Effector CD8-positive, alpha-beta T cell (primary cell): ENCODE results near the gene MBTPS2.
"Not testable (repeated sequence)": the region's sequence is repeated elsewhere in the genome, so short reads cannot be mapped to it uniquely, and the experiment has no call there.

ENCODE experiments used
- DNase-seq: peaks from one replicate; lab custom pipeline; 2025; lab: John Stamatoyannopoulos, UW

MBTPS2 gene

DNA sequence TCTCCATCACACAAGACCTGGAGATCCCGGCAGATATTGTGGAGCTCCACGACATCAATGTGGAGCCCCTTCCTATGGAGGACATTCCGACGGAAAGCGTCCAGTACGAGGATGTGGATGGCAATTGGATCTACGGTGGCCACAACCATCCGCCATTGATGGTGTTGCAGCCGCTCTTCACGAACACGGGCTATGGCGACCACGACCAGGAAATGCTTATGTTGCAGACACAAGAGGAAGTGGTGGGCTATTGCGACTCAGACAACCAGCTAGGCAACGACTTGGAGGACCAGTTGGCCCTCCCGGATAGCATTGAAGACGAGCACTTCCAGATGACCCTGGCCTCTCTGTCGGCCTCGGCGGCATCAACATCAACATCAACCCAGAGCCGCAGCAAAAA, 17.1 kb downstream of the MBTPS2 start:
- no peak for DNase-seq

DNA sequence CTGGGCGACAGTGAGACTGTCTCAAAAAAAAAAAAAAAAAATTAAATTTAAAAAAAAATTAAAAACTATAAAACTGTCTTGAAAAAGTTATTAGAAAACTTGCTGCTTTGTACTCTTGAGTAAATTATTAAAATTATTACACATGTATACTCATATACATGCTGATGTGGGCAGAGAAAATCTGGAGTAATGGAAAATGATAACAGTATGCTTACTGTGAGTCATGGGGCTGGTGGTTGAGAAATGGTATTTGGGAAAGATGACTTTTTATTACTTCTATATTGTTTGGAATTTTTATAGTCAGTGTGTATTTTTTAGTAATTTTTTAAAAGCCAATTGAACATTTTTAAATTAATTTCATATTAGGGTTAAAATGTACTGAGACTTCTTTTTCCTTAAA, 23.8 kb downstream of the MBTPS2 start:
- no peak for DNase-seq

DNA sequence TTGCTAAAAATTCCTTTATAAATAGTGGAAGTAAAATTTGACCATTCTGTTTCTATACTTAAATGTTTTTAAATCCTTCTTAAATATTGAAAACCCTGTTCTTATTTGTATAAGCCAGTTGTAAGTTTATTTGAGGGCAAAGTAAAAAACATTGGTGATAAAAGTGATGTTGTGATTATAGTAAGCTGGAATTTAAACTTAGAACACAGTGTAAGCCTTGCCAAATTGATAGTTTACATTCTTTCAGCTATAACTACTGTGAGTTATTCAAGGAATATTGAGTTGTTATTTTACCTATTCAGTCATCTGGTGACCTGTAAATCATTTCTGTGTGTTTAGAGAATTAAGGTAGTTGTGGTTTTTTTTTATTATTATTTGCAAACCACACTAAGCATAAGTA, 26.0 kb downstream of the MBTPS2 start:
- no peak for DNase-seq

DNA sequence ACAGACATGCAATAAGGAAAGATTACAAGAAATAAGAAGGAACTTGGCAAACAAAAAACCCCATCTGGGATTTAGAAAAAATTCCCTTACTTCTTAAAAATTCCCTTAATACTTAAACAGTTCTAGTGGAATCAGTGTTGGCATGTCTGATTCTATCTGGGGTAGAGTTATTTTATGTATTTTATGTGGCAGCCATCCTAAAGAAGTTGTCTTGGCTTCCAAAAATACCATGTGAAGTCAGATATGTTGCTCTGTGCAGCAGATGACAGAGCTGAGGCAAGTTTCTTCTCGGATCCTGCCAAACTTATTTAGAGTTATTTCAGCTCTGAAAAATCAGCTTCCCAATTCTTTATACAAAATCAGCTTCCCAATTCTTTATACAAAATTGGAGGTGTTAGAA, 31.1 kb downstream of the MBTPS2 start:
- no peak for DNase-seq

DNA sequence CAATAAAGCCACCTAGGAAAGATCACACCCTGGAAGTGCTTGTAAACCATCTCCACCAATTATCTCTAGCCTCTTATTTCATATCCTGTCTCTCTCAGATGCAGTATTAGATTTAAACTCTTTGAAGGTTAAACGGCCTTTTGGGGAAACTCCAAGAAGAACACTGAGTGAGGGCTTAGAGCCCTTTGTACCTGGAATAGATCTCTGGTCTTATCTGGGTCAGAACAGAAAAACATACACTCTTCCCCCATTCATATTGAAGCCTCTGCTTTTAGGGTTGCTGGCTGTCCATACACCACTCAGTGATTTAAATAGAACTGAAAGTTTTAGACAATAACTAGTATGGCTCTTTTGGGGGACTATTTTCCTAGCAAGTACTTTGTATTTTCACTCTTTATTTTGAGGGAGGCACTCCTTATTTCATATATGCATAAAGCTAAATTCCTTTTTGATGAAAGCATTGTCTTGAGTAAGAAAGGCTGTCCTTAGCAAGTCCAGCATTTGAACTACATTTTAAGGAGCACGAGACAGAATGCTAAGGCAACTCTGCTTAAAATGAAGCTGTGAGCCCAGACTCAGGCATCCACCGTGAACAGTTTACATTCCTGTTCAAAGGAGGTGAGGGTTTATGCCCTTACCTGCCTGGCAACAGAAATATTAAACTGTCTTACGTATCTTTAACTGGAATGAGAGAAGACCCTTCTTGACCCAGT, 33.8 kb downstream of the MBTPS2 start:
- DNase-seq: no peak

DNA sequence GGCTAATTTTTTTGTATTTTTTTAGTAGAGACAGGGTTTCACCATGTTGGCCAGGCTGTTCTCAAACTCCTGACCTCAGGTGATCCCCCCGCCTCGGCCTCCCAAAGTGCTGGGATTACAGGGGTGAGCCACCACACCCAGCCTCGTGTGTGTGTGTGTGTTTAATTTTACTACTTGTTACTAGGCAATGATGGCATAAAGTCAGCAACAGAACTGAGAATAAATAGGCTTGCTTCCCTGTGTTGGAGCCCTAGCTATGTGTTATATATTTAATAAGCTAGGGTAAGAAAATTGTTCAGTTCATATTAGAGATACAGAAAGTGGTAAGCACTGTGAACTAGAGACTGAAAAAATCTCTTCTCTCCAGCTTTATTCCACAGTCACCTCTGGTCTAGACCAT, 34.8 kb downstream of the MBTPS2 start:
- DNase-seq: not testable (repeated sequence)

DNA sequence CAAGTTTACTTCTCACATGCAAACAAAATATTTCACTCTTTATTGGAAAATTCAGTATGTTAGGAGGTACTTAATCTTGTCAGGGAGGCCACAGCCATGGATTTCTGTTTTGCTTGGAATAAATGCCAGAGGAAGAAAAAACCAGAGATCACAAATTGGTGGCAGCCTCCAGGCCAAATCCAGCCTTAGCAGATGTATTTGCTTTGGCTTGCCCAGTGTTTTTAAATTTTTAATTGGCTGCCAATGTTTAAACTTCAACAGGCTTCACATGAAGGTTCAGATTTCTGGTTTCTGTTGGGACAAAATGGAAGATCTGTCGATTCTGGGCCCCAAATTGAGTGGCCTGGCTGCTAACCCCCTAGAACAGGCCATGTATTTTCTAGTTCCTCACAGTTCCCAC, 35.6 kb downstream of the MBTPS2 start:
- DNase-seq: no peak

DNA sequence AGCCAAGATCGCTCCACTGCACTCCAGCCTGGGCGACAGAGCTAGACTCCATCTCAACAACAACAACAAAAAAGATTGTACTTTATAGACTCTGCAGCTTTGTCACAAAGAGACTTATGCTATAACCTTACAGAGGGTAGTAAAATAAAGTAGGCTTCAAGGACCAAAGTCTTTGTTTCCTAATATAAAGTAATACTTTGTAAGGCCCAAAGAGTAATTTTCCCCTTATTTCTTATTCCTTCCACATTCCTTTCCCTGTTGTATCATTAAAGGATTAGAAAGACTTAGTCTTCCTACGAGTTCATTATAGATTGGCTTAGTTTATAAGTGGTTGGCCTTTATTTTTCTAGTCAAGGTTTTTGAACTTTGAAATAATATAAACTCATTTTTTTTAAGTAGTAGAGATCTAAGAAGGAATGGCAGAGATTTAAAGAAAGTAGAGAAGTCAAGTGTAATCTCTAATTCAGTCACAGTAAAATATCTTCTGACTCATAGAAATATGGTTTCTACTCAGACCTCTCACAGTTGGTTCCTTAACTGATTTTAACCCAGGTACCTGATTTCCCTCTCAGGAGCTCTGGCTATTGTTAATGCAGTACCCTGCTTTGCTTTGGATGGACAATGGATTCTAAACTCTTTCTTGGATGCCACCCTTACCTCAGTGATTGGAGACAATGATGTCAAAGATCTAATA, 42.6 kb downstream of the MBTPS2 start:
- DNase-seq: no peak

DNA sequence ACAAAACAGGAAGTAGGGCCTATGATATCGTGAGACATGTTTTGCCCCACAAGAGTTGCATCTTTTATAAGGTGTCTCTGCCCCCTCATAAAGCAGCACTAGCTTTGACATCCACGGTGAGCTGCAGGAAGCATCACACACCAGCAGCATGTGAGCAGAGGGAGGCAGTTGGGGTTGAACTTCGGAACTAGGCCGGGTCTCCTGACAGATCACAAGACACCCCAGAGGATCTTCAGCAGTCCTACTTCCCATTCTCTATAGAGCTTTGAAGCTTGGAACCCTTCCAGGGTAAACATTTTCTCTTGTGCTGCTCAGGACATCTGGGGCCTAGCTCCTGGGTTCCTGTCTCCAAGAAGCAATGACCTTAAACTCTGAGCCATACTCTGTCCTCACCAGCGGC, 43.8 kb downstream of the MBTPS2 start:
- DNase-seq: no peak

DNA sequence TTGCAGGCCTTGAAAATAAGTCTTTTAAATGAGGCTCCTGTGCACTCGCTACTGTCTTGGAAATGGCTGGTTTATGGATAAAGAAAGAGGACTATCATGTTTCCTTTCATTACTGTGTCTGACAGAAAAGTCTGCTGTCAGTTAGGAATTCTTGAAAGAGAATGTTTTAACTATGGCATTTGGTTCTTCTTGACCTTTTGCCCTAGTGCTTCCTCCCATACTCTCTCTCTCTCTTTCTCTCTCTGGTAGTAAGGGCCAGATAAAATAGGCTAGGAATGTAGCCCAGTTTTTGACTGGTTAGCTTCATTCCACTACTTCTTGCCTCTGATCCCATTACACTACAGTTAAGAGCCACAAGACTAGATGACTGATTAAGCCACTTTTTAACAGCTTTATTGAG, 46.2 kb downstream of the MBTPS2 start:
- DNase-seq: no peak

DNA sequence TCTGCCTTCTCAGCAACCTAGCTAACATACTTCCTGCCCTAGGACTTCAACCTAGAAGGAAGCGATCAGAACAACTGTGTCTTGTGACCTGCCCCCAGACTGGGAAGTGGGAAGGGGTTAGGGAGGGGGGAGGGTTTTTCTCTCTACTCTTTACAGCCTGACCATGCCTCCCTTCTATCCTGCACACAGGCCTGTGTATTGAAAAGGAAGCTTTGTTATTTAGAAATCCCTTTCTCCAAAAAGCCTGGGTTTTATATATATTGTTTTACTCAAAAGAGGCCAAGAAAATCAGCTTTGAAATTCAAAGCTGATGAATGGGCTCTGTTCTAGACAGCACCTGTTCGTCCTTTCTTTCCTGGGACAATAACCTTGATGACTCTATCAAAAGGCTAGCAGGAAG, 65.9 kb downstream of the MBTPS2 start:
- DNase-seq: no peak

DNA sequence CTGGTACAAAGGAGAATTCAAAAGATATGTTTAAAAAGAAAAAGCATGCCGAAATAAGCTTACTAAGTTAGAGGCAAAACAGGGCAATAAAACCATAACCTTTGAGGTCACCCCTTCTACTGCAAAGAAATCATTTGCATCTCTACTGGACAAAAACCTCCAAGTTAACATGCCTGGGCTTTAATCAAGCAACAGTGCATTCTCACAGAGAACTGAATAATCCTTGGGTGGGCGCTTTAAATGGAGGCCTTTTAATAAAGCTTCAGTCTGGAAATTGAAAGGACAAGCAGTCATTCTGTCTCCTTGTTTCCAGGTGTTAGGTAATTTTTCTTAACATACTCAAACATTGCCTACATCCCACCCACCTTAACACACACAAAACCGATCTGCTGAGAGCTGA, 66.5 kb downstream of the MBTPS2 start:
- no peak for DNase-seq

DNA sequence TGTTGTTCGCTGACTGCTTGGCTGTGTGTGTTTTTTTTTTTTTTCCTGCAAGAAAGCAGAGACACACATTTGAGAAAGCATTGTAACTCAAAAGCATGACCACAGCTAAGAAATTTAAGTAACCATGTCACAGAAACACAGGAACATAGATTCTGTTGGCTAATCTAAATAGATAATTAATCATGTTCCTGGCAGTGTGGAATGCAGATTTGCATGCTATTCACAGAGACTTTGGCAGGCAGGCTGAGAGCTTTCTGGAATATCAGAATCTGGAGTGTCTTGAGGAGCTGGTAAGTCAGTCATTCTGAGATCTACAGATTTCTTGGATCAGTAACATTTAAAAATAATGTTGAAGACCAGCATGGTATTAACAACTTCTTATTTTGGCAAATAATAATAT, 67.8 kb downstream of the MBTPS2 start:
- DNase-seq: no peak

DNA sequence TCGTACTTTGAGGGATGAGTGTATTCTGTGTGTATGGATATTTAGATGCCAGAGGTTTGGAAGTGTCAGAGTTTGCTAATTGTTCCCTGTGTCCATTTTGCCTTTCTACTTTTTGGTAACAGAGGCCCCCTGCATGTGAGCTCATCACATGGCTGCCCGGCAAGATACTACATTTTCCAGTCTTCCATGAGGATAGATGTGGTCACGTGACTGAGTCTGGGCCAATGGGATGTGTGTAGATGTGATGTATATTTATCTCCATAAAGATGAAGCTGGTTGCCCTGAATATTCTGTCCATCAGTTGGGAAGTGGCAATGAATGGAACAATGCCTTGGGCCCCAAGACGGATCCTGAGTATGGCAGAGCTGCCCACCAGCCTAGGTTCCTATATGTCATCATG, 72.1 kb downstream of the MBTPS2 start:
- no peak for DNase-seq

DNA sequence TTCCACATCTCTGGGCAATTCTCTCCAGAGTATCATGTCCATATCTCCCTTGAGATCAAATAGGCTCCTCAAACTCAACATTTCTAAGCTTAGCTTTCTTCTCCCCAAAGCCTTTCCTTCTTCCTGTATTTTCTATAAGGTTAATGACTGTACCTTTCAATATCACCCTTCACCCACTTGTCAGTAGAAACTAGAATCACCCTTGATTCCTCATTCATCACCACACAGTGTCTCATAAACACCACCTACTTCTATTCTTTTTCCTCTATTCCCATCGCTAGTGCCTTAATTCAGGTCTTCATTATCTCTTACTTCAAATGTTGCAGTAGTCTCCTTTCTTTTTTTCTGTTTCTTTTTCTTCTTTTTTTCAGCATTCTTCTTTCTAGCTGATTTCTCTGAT, 72.8 kb downstream of the MBTPS2 start:
- no peak for DNase-seq

DNA sequence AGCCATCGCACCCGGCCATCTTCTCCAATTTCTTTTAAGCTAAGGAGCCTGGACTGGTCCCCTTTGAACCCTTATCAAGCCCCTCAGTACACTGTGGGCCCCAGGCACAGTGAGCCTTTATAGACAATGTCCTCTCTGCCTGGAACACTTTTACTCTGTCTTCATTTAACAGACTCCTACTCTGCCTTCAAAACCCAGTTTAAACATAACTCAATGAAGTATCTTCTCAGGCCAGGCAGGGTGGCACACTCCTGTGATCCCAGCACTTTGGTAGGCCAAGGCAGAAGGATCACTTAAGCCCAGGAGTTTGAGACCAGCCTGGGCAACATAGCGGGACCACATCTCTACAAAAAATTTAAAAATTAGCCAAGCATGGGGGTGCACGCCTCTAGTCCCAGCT, 73.6 kb downstream of the MBTPS2 start:
- no peak for DNase-seq

DNA sequence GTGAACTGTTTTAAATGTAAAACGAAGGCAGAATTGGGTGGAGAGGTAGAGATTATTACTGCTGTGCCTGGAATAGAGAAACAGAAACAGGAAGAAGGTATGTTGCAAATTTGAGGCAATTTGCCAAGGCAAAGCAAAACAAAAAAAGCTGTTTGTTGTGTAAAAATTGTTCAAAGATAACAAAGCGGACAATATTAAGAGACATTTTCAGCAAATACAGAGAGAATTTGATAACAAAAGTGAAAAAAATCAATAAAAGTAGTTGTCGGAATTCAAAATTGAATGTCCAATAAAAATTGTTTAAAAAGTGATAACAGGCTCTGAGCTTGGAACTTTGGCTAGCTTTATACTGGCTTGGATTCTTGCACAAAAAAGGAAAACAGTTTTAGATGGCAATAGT, 86.7 kb downstream of the MBTPS2 start:
- no peak for DNase-seq

DNA sequence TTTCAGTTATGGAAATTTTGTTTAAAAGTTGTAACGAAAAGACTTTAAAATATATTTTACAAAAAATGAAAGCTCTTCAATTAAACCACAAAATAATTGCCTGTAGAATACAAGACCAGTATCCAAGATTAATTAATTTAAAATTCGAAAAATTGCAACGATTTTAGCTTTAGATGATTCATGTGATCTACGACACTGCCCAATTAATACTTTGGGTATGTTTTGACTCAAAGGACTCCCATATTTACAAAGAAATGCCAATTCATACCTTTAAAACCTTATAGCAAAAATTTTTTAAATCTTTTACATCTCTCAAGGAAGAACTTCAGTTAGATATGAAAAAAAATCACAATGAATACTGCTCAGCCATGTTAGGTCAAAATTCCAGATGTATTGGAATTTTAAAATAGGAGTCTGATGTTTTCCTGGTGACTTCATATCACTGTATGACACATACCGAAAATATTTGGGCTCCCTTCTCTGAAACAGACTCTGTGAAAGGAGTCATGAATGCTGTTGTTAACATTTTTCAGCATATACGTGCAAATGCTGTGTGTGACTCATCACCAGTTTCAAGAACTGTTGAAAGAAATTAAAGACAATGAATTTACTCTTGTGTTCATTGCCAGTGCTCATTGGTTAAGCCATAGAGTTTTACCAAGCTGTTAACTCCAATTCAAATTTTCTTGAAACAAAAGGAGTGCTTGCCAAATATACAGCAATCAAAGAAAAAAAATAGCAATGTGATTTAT, 87.3 kb downstream of the MBTPS2 start:
- no peak for DNase-seq

DNA sequence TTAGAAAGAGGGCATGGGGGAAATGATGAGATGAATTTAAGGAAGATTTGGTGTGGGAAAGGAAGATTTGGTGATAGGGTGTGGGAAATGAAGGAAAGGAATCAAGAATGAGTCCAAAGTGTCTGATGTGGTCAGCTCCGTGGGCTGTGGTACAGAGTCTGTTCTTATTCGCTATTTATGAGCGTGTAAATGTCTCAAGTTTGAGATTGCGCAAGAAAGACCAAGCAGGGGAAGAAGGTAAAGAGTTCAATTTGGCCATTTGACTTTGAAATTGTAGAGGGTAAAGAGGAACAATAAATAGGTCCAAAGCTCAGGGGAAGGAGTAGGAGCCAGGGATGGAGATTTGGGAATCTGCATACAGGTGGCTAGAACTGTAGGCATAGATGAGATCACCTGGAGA, 89.8 kb downstream of the MBTPS2 start:
- DNase-seq: no peak

DNA sequence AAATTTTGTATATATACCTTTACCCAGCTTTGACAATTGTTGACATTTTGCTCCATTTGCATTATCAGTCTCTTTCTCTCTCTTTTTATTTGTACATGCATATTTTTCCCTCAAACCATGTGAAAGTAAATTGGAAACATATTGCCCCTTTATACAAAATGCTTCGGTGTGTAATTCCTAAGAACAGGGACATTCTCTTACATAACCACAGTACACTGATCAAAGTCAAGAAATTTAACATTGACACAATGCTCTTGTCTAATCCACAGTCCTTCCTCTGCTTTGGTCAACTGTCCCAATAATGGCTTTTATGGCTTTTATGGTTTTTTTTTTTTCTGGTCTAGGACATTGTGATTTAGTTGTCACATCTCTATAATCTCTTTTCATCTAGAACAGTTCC, 91.6 kb downstream of the MBTPS2 start:
- no peak for DNase-seq

DNA sequence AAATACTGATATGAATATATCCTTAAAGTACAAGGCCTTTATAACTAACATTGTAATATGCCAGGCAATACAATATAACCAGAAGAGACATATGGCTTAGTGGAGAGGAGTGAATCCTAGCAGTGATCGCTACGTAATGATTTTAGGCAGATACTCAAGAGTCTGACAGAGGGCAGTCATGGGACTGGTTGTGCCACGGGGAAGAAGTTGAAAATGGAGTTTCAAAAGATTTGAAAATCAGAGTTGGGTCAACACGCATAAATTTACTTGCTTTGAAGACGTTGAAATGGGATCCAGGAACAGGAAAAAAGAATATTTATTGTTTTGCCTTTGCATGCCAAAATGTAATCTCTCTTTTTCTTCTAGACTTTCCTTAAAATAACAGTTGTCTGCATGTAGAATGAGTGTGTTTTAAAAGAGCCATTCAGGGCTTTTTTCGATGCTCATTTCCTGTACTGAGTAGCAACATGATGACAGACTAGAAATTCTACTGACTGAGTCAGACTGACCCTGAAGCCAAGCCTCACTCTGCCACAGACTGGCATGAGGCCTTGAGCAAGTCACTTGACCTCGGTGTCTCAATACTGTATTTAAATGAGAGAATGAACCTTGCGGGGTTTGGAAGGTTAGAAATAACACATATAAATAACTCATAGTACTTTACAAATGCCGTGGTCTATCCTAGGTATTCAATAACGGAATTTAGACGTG, 93.0 kb downstream of the MBTPS2 start:
- no peak for DNase-seq

DNA sequence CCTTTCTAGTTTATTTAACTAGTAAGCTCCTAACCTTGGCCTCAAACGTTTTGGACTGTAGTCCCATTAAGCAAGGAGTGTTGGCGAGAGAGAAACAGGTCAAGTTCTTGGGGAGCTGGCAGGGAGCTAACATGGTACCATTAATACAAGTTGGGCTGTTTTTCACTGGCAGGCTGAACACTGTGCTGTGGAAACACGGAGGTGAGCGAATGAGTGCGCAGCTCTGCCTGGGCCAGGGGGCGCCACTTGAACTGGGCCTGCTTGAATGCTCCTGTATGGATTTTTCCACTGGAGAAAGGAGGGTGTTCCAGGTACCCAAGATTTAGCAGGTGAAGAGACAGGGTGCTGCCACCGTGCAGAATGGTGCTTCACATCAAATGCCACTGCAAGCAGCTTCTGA, 93.7 kb downstream of the MBTPS2 start:
- no peak for DNase-seq

DNA sequence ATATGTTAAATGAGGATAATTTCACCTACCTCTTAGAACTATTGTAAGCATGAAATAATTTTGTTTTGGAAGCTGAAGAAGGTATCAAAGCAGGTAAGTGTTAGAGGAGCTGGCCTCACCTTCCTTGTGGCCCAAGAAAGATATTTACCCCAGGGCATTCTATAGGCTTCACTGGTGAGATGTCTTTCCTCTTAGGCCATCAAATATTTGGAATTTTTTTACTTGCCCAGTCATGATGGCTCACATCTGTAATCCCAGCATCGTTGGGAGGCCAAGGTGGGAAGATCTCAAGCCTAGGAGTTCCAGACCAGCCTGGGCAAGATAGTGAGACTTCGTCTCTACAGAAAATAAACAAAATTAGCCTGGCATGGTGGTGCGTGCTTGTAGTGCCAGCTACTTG, 95.0 kb downstream of the MBTPS2 start:
- no peak for DNase-seq
